Measurements from ENCODE around the gene SYNE2.

Gene SYNE2

GRCh38 chr14:63875311-63875710, 22.5 kb downstream of the SYNE2 start:
- no peak for DNase-seq (ENCODE audit: low spot score)

GRCh38 chr14:63877550-63877939, 24.7 kb downstream of the SYNE2 start:
- DNase-seq (ENCODE audit: low spot score): no peak

GRCh38 chr14:63878052-63878451, 25.2 kb downstream of the SYNE2 start:
- no peak for DNase-seq (ENCODE audit: low spot score)

- no peak for DNase-seq (ENCODE audit: low spot score)
Observed at GRCh38 chr14:63878792-63879191, 26.0 kb downstream of the SYNE2 start.

- no peak for DNase-seq (ENCODE audit: low spot score)
Observed at GRCh38 chr14:63881926-63882325, 29.1 kb downstream of the SYNE2 start.

- DNase-seq (ENCODE audit: low spot score): no peak
Observed at GRCh38 chr14:63887899-63888298, 35.1 kb downstream of the SYNE2 start.

GRCh38 chr14:63890553-63890952, 37.7 kb downstream of the SYNE2 start:
- DNase-seq (ENCODE audit: low spot score): no peak

- DNase-seq (ENCODE audit: low spot score): no peak
Observed at GRCh38 chr14:63891148-63891975, 38.6 kb downstream of the SYNE2 start.

- DNase-seq (ENCODE audit: low spot score): no peak
Observed at GRCh38 chr14:63892265-63892664, 39.5 kb downstream of the SYNE2 start.

GRCh38 chr14:63893701-63894458, 41.1 kb downstream of the SYNE2 start:
- DNase-seq (ENCODE audit: low spot score): no peak

- no peak for DNase-seq (ENCODE audit: low spot score)
Observed at GRCh38 chr14:63895510-63895909, 42.7 kb downstream of the SYNE2 start.

- DNase-seq (ENCODE audit: low spot score): no peak
Observed at GRCh38 chr14:63896278-63896720, 43.5 kb downstream of the SYNE2 start.

- DNase-seq (ENCODE audit: low spot score): no peak
Observed at GRCh38 chr14:63897721-63898163, 44.9 kb downstream of the SYNE2 start.

GRCh38 chr14:63899953-63900352, 47.1 kb downstream of the SYNE2 start:
- DNase-seq (ENCODE audit: low spot score): no peak

- DNase-seq (ENCODE audit: low spot score): peak; percentile 32
Observed at GRCh38 chr14:63901434-63902085, 48.8 kb downstream of the SYNE2 start.

- DNase-seq (ENCODE audit: low spot score): no peak
Observed at GRCh38 chr14:63902375-63902976, 49.7 kb downstream of the SYNE2 start.

- no peak for DNase-seq (ENCODE audit: low spot score)
Observed at GRCh38 chr14:63904724-63905123, 51.9 kb downstream of the SYNE2 start.

- DNase-seq (ENCODE audit: low spot score): no peak
Observed at GRCh38 chr14:63905370-63905769, 52.6 kb downstream of the SYNE2 start.

- no peak for DNase-seq (ENCODE audit: low spot score)
Observed at GRCh38 chr14:63908667-63909264, 56.0 kb downstream of the SYNE2 start.

GRCh38 chr14:63909984-63910383, 57.2 kb downstream of the SYNE2 start:
- no peak for DNase-seq (ENCODE audit: low spot score)

GRCh38 chr14:63910583-63911363, 58.0 kb downstream of the SYNE2 start:
- DNase-seq (ENCODE audit: low spot score): peak; percentile 45
